Pancreas (tissue), 10 donors: Measurements from ENCODE around the gene C6orf52. TPM values are rescaled to one million over a fixed set of nuclear protein-coding genes. Genes with fewer than 3 reads are reported as not detected.
"Not testable (repeated sequence)": the region's sequence is repeated elsewhere in the genome, so short reads cannot be mapped to it uniquely, and the experiment has no call there.

Source experiments
- ATAC-seq, 4 donors: fragments of 200-7000 bp; cut with Tn5 transposase; one replicate each; pipeline versions ENCODE4 v1.8.0 to v1.9.1; 2020; ENCODE audit warnings: mild to moderate bottlenecking in 4 of 4, moderate library complexity in 4 of 4
- DNase-seq, 6 donors: peaks; one replicate each; pipeline ENCODE4 v3.0.0-alpha.2; 2020
- FAIRE-seq: peaks from 2 replicates; lab custom pipeline; 2012; peaks lifted over from hg19 to GRCh38; lab: Jason Lieb, UNC
- H3K27ac ChIP-seq, 4 donors: fragments of 200-600 bp; sonication (generic); 1 replicate in 3 of 4; 2 replicates in 1 of 4; pipeline versions ENCODE4 v1.5.0 to v1.8.0; 2020
- H3K27me3 ChIP-seq, 4 donors: fragments of 200-600 bp; one replicate each; pipeline ENCODE4 v1.8.0; 2021
- H3K36me3 ChIP-seq, 3 donors: fragments of 200-600 bp; sonication (generic) in 1 of 3; one replicate each; pipeline versions ENCODE4 v1.5.0 to v1.8.0; 2020 to 2021
- H3K4me1 ChIP-seq, 3 donors: fragments of 200-600 bp; one replicate each; pipeline ENCODE4 v1.8.0; 2021
- H3K4me3 ChIP-seq, 4 donors: fragments of 200-600 bp; sonication (generic) in 2 of 4; one replicate each; pipeline versions ENCODE4 v1.5.0 to v1.8.0; 2020 to 2021
- H3K9me3 ChIP-seq, 4 donors: fragments of 200-600 bp; one replicate each; pipeline ENCODE4 v1.8.0; 2021
- WGBS, 2 donors: extraction: QIAGEN DNeasy Blood & Tissue Kit; methylation state at CpG; one replicate each; pipeline ENCODE4 v1.1.7; 2013; 5-methylcytosine and 5-hydroxymethylcytosine counted together
- intact Hi-C, 3 donors: fragments of 100-400 bp; cut with DNase I; formaldehyde crosslinking; loops; one replicate each; pipeline versions ENCODE4 v1.11.1 to v1.14.2; 2022
- polyA plus RNA-seq, 2 donors: library from polyadenylated mRNA; stranded (reverse); fragments of 200-250 nt; gene quantifications; one replicate each; pipeline ENCODE4 v1.2.3, GENCODE V29; 2013
- total RNA-seq, 6 donors: library from RNA; stranded (reverse); fragmentation: NEBNext Ultra II Directional in 4 of 6; extraction: Animal tissue kit (Norgen Biotek cat#: 25700) in 4 of 6; gene quantifications; one replicate each; pipeline versions ENCODE4 v1.2.1 to v1.2.4, GENCODE V29; 2021 to 2023
- TF ChIP-seq, protein P1 (sequence below), 4 donors: fragments of 200-600 bp; sonication (generic) in 3 of 4; IDR thresholded peaks; one replicate each; pipeline versions ENCODE4 v1.5.0 to v1.8.0; 2021; ENCODE audit warnings: antibody characterized with exemption in 4 of 4
- donor health status: healthy with polysubstance abuse.
- donor health status: DM: no; HTN: no; CAD: no; lungs with moderate emphysema.
- donor health status: DM: no; HTN: no; CAD: no.
- donor health status: control.
- donor health status: control.
- donor health status: Bipolar disorder and iron deficiency.
- donor health status: DM: yes; HTN: yes; CAD: no.
- donor health status: DM: no; HTN: no; CAD: no.
- donor health status: DM: no; HTN: no; CAD: no.
- donor health status: DM: yes; HTN: yes; CAD: no.

Gene C6orf52
- total and polyA plus RNA-seq, 8 donors, result 0.62 to 2.7 (median 0.95) TPM

DNA sequence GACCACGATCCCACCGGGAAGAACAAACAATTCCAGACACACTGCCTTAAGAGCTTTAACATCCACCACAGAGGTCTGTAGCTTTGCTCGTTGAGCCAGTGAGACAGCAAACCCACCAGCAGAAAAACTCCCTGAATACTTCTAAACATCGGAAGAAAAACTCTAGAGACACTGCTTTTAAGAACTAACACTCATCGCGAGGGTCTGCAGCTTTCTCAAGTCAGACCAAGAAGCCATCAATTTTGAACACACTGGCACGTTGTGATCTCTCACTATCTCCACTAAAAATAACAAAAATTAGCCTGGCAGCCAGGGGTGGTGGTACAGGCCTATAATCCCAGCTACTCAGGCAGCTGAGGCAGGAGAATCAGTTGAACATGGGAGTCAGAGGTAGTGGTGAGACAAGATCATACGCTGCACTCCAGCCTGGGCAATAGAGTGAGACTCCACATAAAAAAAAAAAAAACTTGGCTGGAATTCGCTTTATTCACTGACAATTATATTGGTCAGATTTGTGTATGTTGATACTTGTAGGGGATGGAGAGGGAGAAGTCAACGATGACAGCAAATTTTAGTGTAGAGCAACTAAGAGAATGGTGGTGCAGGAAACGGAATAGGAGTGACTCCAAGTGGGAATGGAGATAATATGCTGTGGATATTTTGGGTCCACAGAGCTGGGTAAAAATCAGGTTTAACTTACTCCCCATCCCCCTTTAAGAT is 27.6 kb upstream of the C6orf52 start:
- Histone ChIP-seq H3K27me3 (no peaks in the 10 kb centered on the region), H3K4me1 (peaks cover 0 to 10% (median 7%) of the 10 kb centered on the region in 3 donors), H3K9me3 (no peaks in the 10 kb centered on the region), H3K27ac (peak overlapping the region; percentile 46 to 83 (median 70)), H3K36me3 (peaks cover 0 to 12% (median 0%) of the 10 kb centered on the region in 3 donors), H3K4me3 (peak overlapping the region; percentile 43 to 76 (median 61))
- no peak for ATAC-seq
- TF ChIP-seq, protein P1, sequence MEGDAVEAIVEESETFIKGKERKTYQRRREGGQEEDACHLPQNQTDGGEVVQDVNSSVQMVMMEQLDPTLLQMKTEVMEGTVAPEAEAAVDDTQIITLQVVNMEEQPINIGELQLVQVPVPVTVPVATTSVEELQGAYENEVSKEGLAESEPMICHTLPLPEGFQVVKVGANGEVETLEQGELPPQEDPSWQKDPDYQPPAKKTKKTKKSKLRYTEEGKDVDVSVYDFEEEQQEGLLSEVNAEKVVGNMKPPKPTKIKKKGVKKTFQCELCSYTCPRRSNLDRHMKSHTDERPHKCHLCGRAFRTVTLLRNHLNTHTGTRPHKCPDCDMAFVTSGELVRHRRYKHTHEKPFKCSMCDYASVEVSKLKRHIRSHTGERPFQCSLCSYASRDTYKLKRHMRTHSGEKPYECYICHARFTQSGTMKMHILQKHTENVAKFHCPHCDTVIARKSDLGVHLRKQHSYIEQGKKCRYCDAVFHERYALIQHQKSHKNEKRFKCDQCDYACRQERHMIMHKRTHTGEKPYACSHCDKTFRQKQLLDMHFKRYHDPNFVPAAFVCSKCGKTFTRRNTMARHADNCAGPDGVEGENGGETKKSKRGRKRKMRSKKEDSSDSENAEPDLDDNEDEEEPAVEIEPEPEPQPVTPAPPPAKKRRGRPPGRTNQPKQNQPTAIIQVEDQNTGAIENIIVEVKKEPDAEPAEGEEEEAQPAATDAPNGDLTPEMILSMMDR (IDR thresholded peaks at IDR 0.05), result no peak
- WGBS, 2 donors, result 89% methylated on average over 11 of the region's 11 CpGs
- DNase-seq, result no peak
- FAIRE-seq, result no peak
- intact Hi-C loops, result no loop called here

DNA sequence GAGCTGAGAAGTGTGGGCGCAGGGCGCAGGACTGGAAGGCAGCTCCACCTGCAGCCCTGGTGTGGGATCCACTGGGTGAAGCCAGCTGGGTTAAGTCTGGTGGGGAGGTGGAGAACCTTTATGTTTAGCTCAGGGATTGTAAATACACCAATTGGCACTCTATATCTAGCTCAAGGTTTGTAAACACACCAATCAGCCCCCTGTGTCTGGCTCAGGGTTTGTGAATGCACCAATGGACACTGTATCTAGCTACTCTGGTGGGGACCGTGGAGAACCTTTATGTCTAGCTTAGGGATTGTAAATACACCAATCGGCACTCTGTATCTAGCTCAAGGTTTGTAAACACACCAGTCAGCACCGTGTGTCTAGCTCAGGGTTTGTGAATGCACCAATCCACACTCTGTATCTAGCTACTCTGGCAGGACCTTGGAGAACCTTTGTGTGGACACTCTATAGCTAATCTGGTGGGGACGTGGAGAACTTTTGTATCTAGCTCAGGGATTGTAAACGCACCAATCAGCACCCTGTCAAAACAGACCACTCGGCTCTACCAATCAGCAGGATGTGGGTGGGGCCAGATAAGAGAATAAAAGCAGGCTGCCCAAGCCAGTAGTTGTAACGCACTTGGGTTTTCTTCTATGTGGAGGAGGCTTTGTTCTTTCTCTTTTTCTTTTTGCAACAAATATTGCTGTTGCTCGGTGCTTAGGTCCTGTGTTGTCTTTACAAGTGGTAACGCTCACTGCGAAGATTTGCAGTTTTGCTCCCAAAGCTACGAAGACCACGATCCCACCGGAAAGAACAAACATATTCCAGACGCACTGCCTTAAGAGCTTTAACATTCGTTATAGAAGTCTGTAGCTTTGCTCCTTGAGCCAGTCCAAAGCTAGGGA is 26.8 kb upstream of the C6orf52 start:
- H3K36me3 ChIP-seq, intact Hi-C loops, FAIRE-seq, H3K9me3 ChIP-seq, ATAC-seq, H3K27me3 ChIP-seq: not testable (repeated sequence)
- Histone ChIP-seq H3K4me3 (peak overlapping the region; percentile 47 to 57 (median 48)), H3K27ac (peak overlapping the region in 3 of 4 donors; percentile 63 to 82 (median 67)), H3K4me1 (peaks cover 0 to 10% (median 7%) of the 10 kb centered on the region in 3 donors)
- WGBS, 2 donors, result 66 to 69% methylated on average over 17 of the region's 17 CpGs
- DNase-seq, result peak in 2 of 6 donors; percentile 37 to 40

DNA sequence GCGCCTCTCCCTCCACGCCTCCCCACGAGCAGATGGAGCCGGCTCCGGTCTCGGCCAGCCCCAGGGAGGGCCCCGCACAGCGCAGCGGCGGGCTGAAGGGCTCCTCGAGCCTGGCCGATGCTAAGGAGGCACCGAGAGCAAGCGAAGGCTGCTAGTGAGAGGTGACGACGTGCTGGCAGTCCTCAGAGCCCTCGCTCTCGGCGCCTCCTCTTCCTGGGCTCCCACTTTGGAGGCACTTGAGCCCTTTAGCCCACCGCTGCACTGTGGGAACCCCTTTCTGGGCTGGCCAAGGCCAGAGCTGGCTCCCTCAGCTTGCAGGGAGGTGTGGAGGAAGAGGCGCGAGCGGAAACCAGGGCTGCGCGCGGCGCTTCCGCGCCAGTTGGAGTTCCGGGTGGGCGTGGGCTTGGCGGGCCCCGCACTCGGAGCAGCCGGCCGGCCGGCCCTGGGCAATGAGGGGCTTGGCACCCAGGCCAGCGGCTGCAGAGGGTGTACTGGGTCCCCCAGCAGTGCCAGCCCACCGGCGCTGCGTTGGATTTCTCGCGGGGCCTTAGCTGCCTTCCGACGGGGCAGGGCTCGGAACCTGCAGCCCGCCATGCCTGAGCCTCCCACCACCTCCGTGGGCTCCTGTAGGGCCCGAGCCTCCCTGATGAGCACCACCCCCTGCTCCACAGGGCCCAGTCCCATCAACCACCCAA is 26.0 kb upstream of the C6orf52 start:
- DNase-seq, result peak; percentile 26 to 80 (median 52)
- WGBS, 2 donors, result 16 to 24% methylated on average over 45 to 49 of the region's 49 CpGs
- TF ChIP-seq, protein P1 (IDR thresholded peaks at IDR 0.05), result no peak
- H3K4me1 ChIP-seq, result peaks cover 0 to 10% (median 7%) of the 10 kb centered on the region in 3 donors
- FAIRE-seq, result no peak
- no peaks in the 10 kb centered on the region for H3K27me3 ChIP-seq
- H3K4me3 ChIP-seq, result peak overlapping the region; percentile 47 to 57 (median 48)
- intact Hi-C loops, result no loop called here
- ATAC-seq, result peak in 2 of 4 donors; percentile 12 to 40
- H3K27ac ChIP-seq, result peak overlapping the region in 3 of 4 donors; percentile 63 to 82 (median 67)
- H3K36me3 ChIP-seq, result peaks cover 0 to under 1% (median 0%) of the 10 kb centered on the region in 3 donors
- H3K9me3 ChIP-seq, result no peaks in the 10 kb centered on the region

DNA sequence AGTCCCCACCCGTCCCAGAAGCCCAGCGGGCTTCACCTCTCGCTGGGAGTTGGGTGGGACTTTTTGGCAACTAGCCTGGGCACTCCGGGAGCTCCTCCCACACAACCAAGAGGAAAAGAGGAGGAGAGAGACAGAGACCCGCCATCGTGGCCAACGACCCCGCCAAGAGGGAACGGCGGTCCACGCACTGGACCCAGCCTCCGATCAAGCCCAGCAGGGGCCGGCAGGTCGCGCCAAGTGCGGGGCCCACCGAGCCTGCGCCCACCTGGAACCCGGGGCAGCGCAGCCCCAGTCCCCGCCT is 25.5 kb upstream of the C6orf52 start:
- ATAC-seq, result no peak
- Histone ChIP-seq H3K36me3 (no peaks in the 10 kb centered on the region), H3K4me1 (peaks cover 0 to 10% (median 7%) of the 10 kb centered on the region in 3 donors), H3K9me3 (no peaks in the 10 kb centered on the region), H3K27ac (peak overlapping the region in 3 of 4 donors; percentile 63 to 82 (median 67)), H3K27me3 (no peaks in the 10 kb centered on the region), H3K4me3 (peak overlapping the region; percentile 47 to 57 (median 48))
- 32 to 33% methylated on average over 21 of the region's 21 CpGs for WGBS, 2 donors
- TF ChIP-seq, protein P1 (IDR thresholded peaks at IDR 0.05), result no peak
- peak in 3 of 6 donors; percentile 22 to 35 (median 25) for DNase-seq
- FAIRE-seq, result no peak
- intact Hi-C loops, result no loop called here
